ENCODE results near the gene PLEKHO1.

The PLEKHO1 gene

DNA sequence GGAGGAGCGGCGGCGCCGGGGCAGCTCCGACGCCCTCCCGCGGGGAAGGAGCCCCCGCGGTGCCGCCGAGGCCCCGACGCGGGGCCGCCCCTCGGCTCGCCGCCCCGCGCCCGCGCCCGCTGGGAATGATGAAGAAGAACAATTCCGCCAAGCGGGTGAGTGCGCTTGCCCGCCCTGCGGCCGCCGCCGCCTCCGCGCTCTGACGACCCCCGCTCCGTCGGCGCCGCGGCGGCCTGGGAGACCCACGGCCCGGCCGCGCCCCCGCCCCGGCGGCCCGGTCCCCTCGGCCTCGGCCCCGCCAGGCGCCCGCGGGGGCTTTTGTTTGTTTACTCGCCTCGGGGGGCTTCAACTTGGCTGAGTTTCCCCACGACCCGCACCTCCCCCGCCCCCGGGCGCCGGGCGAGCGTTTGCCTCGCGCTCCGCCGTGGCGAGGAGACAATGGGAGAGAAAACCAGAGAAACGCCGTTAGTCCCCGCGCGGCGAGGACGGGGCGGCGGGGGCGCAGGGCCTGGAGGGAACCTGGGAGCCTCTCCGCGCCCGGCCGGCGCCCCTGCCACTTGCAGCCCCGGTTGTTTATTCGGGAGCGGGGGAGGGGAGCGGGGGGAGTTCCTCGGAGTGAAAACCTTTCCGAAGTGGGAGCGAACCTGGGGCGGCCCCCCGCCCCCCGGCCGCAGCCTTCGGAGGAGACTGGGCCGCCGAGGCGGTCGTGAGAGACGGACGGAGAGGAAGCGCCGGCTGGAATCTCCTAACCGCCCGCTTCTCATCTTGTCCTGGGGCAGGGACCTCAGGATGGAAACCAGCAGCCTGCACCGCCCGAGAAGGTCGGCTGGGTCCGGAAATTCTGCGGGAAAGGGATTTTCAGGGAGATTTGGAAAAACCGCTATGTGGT lies 661 bp downstream of the PLEKHO1 start:
- DNase-seq: no peak

DNA sequence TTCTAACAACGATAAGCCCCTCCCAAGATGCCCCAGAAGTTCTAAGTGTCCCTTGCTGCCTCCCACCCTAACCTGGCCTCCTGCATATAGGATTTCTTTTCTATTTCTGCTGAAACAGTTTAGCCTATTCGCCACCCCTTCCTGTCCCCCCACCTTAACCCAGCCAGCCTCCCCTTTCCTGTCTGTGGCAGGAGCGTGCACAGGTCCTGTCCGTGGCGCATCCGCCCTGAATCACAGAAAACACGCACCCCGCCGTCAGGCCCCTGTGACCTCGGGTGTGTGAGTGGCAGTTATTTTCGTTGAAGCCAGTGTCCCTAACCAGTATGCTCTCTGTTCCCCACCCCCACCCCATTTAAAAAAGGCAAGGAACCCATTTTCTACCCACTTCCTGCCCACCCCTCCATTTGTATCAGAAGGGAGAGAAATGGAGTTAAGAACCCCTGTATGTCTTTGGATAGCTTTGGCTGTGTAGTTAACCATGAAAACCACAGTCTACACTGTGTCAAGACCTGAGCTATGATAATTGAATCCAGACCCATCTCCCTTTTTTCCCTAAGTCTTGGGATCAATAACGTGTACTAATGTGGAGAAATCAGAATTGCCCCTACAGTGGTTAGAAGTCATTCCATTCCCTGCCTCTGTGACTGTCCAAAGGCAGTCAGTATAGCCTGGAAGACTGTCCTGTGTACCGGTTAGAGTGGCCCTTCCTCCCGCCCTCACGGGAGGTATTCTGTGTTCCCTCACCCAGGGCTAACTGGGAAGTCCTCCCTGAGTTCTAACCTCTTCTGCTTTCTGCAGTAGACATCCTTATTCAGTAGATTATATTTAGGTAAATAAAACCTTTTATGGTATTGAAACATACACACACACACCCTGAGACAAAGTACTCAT lies 1.8 kb downstream of the PLEKHO1 start:
- peak; percentile 79 for DNase-seq

DNA sequence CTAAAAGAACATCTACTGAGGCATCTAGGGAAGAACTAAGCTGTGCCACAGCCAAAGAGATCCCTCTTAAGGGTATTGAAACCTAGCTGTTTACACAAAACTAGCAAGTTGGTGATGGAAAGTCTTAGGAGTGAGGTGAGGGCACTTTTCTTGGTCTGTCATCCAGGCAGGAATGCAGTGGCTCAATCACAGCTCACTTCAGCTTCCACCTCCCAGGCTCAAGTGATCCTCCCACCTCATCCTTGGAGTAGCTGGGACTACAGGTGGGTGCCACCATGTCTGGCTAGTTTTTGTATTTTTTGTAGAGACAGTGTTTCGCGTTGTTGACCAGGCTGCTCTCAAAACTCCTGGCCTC lies 2.4 kb downstream of the PLEKHO1 start:
- no peak for DNase-seq

DNA sequence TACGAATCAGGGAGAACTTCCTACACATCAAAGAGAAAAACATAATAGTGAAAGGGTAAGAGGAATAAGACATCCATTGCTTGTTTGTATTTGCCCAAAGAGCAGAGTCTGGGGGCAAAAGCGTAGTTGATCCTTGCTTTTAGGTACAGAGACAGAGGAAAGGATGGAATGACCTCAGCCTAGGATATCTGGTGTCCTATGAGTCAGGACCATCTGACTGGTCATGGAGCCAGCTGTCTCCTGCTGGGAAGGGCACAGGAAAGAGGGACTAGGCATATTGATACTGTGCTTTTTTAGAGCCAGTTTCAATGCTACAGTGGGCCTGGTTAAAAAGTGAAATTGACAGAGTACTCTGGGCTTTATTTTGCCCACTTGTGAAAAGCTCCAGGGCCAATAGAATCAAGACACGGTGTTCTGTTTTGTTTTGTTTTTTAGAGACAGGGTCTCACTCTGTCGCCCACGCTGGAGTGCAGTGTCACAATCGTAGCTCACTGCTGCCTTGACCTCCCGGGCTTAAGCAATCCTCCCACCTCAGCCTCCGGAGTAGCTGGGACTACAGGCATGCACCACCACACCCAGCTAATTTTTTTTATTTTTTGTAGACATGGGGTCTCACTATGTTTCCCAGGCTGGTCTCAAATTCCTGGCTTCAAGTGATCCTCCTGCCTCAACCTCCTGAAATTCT lies 3.2 kb downstream of the PLEKHO1 start:
- no peak for DNase-seq

DNA sequence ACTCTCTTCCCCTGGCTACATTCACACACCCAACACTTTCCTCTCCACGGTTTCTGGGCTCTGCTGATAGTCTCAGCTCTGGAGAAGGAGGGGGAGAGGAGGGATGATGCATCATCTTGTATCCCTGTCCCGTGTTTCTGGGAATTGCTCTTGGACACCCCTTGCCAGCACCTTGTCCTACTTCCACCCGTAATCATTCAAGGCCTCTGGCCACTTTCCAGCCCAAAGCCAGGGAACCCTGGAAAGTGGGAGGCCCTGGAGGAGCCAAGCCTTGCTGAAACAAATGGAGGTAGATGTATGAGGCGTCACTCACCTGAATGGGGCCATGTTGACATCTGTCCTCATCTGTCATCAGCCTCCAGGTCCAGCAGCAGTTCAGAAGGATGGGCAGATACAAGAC lies 4.4 kb downstream of the PLEKHO1 start:
- no peak for DNase-seq

DNA sequence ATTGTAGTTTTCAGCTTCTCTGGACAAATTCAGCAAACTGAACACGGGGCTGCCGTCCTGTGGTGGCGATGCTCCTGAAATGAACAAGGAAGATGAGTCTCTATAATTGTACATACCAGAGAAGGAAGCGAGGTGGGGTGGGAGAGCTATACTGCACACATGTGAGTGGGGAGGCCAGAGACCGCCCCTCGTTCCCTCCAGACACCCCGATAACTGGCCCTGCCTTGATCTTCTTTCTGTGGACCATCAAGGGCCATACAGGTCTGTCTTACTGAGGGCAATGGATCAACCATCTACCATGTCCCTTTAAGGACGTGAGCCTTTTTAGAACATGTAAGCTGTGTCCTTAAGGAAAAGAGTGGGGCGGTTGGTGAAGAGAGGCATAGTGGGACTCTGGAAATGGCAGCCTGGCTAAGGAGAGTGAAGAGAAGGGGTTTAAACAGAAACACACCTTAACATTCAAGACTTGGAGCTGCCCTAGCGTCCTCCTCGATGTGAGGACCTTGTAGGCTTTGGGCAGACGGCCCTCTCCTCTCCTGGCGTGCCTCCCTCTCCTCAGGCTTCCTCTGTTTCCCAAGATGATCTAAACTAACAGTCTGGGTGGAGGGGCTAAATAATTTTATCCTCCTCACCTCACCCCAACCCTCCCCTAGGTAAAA lies 5.8 kb downstream of the PLEKHO1 start:
- DNase-seq: no peak

DNA sequence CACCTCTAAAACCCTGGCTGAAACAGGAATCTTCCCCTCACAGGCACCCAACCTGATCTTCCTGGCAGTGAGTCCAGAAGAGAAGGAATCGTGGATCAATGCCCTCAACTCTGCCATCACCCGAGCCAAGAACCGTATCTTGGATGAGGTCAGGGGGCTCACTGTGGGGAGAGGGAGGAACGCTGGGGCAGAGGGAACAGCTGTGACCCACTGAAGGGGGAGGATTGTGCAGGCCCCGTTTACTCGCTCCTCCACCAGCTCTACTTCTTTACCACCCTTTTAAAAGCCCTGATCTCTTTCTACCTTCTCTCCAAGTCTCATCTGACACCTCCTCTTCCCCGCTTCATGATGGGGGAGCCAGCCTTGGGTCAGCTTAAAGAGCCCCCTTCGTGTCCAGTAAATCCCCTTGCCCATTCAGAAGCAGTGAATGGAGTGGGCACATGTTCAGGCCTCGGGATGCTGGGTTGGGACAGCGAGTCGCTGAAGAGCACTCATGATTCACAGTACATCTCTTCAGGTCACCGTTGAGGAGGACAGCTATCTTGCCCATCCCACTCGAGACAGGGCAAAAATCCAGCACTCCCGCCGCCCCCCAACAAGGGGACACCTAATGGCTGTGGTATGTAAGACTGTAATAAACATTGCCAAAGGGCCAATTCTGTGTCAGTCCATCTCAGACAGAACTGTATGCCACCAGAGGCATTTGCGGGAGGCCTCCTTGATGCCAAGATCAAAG lies 7.3 kb downstream of the PLEKHO1 start:
- DNase-seq: no peak

DNA sequence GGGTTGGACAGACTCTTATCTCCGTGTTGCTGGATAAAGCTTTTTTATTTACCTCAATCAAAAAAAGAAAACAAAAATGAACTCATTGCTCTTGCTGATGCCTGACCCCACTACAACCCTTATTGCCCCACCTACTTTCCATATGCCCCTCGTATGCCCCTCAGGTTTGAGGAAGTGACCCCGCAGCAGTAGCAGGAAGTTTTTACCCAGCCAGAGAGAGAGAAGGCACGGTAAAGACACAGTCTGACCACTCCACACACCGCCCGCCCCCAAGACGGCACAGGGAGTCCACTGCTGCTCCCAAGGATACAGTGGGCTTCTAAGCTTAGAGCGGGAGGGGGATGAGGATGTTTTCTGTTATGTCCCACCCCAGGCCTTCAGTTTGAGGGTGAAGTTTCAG lies 9.8 kb downstream of the PLEKHO1 start:
- no peak for DNase-seq

DNA sequence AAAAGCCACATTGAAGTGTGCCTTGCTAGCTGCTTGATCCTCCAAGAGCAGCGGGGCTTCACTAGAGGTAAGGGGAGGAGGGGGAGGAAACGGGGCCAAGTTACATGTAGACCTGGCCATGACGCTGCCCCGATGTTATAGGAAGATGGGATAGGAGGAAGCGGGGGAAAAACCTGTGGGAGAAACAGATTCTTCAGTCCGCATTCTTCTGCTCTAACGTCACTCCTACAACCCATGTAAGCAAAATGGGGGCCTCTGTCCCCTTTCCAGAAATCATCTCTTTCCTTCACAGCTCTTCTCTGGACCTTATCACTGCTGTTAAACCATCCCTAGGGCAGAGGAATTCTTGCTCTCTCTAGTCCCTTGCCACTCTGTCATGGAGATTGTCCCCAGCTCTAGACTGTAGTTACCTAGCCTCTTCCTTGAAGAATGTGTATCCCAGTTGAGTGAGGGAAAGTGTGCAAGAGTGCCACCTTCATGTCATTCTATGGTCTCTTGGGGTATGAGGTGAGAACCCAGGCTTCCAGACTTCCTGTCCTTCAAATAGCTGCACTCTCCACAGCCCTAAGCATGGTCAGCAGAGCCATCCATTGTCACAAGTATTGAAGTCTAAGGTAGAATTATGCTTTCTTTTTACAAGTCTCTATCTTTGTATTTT lies 11.4 kb downstream of the PLEKHO1 start:
- no peak for DNase-seq

DNA sequence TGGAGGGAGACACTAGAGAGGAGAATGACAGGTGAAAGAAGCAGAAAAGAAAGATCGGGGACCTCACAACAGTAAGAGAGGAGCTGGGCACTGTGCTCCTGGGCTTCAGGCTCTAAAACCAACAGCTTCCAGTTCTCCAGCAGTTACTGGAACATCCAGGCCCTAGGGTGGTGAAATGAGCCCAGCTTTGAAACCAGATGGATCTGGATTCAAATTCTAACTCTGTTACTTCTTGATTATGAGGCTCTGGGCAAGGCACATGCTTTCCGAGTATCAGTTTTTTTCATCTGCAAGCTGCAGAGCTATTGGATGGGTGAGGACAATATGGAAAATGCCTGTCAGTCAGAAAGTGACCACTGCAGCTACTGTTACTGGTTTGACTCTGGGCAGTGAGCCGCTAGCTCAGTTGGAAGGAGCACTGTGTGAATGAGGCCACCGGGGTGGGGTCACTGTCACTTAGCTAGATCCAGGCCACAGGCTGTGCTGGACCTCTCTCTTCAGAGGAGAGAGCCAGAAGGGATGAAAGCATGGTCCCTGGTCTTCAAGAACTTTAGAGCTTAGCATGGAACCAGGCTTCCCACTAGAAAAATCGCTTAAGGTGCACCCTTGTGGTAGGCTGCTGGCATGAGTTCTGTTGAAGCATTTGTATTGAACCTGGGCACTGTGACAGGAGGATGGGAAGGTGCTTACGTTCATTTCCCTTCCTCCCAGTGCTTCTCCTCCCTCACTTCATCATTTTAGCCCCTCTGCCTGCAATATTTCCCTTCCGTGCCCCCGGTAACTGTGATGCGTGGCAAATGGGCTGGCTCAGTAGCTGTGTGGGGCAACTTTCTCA lies 12.2 kb downstream of the PLEKHO1 start:
- DNase-seq: no peak

DNA sequence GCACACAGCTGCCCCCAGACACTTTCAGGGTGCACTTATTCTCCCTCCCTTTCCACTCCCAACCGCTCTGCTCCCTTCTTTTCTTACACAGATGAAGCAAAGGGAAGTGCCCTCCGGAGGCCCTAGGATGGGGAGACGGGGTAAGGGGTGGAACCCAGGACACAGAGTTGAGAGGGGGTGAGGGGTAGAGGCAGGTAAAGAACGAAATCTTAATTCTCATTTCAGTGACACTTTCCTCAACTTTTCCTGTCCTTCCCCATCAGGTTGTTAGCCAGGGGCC lies 12.8 kb downstream of the PLEKHO1 start:
- DNase-seq: no peak

DNA sequence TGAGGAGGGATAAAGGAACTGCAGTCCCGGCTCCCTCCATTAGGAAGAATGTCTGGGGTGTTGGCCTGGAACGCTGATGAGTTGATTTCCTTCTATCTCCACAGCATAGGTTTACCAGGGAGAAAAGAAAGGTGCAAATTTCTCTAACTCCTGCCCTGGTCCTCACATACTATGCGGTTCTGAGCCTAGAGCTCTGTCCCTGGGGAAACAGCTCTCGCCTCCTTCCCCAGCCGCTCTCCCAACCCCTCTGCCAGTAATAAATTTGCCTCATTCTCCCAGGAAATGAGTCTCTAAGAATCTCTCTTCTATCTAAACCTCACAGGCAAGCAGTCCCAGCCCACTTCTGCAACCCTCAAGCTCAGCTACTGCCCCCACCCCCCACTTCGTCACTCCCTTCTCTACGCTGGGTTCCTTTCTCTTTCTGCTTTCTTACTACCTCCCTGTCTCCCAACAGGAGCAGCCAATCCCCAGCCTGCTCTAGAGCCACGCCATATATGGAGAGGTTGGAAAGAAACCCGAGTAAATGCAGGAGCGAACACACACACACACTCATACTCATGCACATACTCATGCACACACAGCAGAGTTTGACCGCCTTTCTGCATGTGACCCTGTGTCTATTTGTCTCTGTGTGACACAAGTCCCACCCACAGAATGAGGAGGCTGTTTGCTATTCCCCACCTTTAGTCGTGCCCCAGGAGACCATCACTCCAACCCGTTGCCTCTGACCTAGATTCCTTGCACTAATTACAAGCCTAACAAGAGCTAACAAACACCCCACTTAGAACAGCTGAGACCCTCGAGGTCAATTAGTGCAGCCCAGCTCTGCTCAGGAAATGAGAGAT lies 13.4 kb downstream of the PLEKHO1 start:
- DNase-seq: no peak

DNA sequence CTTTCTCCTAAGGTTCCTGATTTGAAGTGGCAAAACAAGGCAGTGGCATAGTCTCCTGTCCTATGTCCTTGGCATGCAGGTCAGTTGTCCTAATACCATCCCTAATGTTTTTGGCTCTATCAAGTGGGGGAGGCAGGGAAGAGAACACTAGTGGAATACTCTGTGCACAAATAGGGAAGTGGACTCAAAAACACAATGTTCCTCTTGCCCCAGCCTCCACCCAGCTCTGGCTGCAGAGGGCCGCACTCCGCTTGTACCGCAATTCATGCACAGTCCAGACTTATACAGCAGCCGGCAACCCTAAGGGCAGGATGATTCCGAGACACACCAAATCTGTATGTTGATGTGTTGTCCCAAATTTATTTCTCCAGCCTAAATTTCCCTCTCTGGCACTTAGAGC lies 14.5 kb downstream of the PLEKHO1 start:
- DNase-seq: no peak

DNA sequence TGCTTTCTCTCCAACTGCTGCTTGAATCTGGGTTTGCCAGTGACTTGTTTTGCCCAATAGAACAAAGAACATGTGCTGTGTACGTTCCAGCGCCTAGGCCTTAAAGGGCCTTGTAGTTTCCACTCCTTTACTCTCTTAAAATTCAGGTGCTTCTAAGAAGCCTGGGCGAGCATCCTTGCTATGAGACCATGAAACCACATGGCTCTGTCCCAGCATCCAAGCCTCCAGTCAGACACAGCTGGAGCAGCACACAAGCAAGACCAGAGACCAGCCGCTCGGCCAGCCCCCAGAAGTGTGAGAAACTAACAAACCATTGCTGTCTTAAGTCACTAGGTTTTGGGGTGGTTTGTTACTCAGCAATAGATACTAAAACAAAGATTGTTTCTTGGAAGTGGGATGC lies 15.1 kb downstream of the PLEKHO1 start:
- no peak for DNase-seq

DNA sequence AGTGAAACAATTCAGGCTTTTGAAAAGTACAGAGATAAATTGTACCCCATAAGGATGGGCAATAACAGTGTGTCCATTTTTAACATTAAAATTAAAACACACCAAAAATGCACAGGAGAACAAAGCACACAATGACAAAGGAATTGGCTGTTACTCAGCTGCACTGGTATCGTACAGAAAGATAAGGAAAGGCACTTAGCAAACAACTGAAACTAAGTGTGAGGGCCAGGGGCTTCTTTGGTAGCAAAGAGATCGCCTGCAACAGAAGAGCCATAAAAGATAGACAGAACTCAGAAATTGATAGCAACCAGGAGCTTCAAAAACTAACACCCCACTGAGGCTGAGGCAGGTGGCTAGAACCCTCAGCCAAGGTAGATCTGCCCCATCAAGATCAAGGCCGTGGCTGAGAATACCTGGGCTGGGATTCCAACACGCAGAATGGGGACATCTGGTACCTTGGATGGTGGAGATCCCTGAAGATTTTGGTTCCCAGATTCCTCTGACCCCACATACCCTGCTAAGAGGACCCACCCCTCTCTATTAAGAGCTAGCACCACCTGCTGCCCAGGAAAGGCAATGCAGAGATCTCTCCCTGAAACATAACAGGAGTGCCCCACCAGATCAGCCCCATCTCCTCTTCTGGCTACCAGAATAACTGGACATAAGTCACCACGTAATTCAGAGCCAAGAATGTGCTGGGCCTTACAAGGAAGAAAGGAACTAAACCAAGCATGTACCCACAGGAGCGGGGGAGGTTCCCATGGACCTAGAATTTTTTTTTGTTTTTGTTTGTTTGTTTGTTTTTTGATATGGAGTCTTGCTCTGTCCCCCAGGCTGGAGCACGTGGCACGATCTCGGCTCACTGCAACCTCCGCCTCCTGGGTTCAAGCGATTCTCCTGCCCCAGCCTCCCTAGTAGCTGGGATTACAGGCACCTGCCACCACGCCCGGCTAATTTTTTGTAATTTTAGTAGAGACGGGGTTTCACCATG lies 16.2 kb downstream of the PLEKHO1 start:
- no peak for DNase-seq

DNA sequence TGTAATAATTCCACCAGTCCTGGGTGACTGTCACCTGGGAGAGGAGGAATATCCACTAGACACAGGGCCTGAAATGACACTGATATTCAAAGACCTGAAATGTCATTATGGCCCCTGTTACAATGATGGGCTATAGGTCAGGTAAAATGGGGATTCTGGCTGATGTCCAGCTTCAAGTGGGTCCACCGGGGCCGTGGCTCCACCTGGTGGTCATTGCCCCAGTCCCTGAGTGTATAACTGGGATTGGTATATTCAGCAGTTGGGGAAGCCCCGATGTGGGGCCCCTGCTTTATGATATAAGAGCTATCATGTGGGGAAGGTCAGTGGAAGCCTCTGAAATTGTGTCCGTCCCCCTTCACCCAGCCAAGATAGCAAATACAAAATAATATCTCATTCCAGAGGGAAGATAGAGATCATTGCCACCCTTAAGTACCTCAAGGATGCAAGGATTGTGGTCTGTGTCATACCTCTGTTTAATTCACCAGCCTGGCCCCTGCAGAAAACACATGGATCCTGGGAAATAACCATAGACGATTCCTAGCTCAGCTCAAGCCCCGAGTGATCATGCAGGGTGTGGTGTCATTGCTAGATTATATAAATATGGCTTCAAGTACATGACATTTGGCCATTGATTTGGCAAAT lies 19.4 kb downstream of the PLEKHO1 start:
- peak; percentile 76 for DNase-seq

DNA sequence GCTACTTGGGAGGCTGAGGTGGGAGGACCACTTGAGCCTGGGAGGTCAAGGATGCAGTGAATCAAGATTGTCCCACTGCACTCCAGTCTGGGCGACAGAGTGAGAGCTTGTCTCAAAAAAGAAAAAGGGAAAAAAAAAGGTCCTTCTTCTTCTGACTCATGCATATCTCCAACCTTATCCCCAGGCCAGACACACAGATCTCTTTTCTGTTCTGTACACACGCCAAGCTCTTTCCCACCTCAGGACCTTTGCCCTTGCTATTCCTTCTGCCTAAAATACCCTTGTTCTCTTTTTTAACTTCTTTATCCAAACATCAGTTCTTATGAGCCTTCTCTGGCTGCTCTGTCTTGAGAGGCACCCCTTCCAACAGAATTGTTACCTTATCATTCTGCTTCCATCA lies 22.1 kb downstream of the PLEKHO1 start:
- no peak for DNase-seq

DNA sequence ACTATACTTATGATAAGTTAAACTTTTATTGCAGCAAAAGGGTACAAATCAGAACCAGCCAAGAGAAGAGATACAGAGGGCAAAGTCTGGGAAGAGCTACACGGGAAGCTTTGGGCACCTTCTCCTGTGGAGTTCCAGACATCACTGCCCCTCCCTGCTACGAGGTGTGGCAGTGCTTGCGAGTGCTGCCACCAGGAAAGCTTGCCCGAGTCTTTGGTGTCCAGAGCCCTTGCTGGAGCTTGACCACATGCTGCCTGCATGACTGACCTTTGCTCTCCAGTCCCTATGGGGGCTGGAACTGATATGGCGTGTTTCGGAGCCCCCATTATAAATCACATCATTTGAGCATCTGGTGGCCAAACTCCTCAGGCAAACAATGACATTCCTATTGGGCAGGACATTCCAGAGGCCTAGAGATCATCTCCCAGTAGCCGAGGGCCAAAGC lies 23.4 kb downstream of the PLEKHO1 start:
- no peak for DNase-seq

All from activated CD8-positive, alpha-beta memory T cell treated with anti-CD3 and anti-CD28 coated beads, Interleukin-2, amount 50 U/mL, for 48 hours (primary cell).